Bronchial epithelial cell (primary cell): ENCODE data around the gene EXOSC7. TPM values are rescaled to one million over a fixed set of nuclear protein-coding genes. Genes with fewer than 3 reads are reported as not detected.
"Not testable (repeated sequence)": the region's sequence is repeated elsewhere in the genome, so short reads cannot be mapped to it uniquely, and the experiment has no call there.

Experiments
- DNase-seq: peaks from one replicate; pipeline ENCODE4 v3.0.0-alpha.2; 2010; ENCODE audit warnings: low read depth
- FAIRE-seq: peaks from 2 replicates; lab custom pipeline; 2011; peaks lifted over from hg19 to GRCh38; lab: Jason Lieb, UNC
- H3K27me3 ChIP-seq: 2 replicates; pipeline ENCODE4 v1.5.1; 2011; ENCODE audit warnings: low read length; ENCODE audit not compliant: control insufficient read depth, insufficient read depth
- H3K36me3 ChIP-seq: 2 replicates; pipeline ENCODE4 v1.5.1; 2011; ENCODE audit warnings: low read length; ENCODE audit not compliant: control insufficient read depth, insufficient read depth
- H3K4me3 ChIP-seq: 2 replicates; pipeline ENCODE4 v1.5.1; 2011; ENCODE audit warnings: mild to moderate bottlenecking, low read depth, low read length, control low read depth
- total RNA-seq: library from RNA; depleted of rRNA; stranded (reverse); fragments of >200 nt; gene quantifications from 2 replicates; pipeline ENCODE4 v1.2.1, GENCODE V29; 2014
- TF ChIP-seq, protein P1 (sequence below): IDR thresholded peaks from 2 replicates; pipeline ENCODE4 v1.5.1; 2011; ENCODE audit warnings: mild to moderate bottlenecking, moderate library complexity, low read length, control low read depth, inconsistent platforms; ENCODE audit not compliant: insufficient read depth, severe bottlenecking

EXOSC7 gene
- total RNA-seq, 1 donor from 2014 or later, result 70.3 TPM

DNA sequence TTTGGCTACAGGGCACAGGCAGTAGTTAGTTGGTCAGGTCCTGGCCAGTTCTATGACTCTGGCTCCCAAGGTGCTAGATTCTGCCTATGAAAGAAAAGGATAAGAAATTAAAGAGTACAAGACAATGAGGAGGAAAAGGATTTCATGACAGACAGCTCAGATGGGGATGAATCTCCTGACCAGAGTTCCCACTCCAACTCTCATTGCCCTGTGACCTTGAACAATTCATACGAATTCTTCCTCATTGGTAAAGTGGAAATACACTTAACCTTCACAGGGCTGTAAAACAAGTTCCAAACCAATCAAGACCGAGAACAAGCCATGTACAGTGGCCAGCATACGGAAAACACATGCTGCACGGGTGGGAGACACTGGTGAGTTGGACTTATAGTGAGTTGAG lies 73.8 kb downstream of the EXOSC7 start:
- no peaks in the 10 kb centered on the region for H3K36me3 ChIP-seq
- TF ChIP-seq, protein P1, sequence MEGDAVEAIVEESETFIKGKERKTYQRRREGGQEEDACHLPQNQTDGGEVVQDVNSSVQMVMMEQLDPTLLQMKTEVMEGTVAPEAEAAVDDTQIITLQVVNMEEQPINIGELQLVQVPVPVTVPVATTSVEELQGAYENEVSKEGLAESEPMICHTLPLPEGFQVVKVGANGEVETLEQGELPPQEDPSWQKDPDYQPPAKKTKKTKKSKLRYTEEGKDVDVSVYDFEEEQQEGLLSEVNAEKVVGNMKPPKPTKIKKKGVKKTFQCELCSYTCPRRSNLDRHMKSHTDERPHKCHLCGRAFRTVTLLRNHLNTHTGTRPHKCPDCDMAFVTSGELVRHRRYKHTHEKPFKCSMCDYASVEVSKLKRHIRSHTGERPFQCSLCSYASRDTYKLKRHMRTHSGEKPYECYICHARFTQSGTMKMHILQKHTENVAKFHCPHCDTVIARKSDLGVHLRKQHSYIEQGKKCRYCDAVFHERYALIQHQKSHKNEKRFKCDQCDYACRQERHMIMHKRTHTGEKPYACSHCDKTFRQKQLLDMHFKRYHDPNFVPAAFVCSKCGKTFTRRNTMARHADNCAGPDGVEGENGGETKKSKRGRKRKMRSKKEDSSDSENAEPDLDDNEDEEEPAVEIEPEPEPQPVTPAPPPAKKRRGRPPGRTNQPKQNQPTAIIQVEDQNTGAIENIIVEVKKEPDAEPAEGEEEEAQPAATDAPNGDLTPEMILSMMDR, result no peak
- FAIRE-seq, result no peak
- DNase-seq, result no peak
- H3K27me3 ChIP-seq, result peaks cover 2% of the 10 kb centered on the region
- no peak overlapping the region for H3K4me3 ChIP-seq

DNA sequence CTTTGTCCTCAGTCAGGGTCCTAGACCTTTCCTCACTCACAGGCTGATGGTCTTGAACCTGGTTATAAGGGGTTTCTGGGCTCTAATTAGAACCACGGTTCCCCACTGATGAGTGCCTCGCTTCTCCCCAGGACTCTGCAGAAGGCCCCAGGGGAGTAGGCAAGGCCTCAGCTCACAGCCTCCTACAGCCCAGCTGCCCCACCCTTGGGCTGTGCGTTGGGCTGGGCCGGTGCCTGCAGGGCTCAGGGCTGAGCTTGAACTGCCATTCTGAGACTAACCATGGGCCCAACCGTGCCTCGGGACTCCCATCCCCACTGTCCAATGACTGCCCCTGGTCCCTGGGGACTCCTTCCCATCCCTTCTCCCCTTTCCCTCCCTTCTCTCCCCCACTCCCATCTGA lies 75.6 kb downstream of the EXOSC7 start:
- TF ChIP-seq, protein P1, result no peak
- no peak for FAIRE-seq

DNA sequence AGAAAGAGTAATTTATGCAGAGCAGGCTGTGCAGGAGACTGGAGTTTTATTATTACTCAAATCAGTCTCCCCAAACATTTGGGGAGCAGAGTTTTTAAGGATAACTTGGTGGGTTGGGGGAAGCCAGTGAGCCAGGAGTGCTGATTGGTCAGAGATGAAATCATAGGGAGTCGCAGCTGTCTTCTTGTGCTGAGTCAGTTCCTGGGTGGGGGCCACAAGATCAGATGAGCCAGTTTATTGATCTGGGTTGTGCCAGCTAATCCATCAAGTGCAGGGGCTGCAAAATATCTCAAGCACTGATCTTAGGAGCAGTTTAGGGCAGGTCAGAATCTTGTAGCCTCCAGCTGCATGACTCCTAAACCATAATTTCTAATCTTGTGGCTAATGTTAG lies 77.8 kb downstream of the EXOSC7 start:
- not testable (repeated sequence) for H3K4me3 ChIP-seq, DNase-seq, FAIRE-seq, H3K36me3 ChIP-seq, H3K27me3 ChIP-seq

More for the DNA sequence above, 75.6 kb downstream of the EXOSC7 start:
- no peak overlapping the region for H3K4me3 ChIP-seq
- H3K27me3 ChIP-seq, result peaks cover 2% of the 10 kb centered on the region
- no peak for DNase-seq
- H3K36me3 ChIP-seq, result no peaks in the 10 kb centered on the region

DNA sequence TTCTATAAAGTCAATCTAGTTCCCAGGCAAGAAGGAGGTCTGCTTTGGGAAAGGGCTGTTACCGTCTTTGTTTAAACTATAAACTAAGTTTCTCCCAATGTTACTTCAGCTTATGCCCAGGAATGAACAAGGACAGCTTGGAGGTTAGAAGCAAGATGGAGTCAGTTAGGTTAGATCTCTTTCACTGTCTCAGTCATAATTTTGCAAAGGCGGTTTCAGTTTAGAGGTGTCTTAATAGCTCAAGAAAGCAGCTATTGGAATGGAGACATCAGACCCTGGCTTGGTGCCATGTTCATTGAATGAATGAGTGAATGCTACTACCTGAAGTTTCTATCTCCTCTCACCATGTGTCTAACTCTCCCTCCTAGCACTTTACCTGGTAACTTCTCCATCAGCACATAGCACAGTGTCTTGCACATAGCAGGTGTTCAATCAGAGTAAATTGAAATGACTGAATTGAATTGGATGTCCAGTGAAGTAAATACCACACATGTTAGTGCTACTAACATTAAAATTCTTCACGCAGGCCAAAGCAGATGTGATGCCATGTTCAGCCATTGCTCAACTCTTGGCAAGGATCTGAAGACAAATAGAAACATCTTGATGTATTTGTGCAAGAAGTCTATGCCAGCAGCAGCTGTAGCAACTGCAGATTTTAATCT lies 78.3 kb downstream of the EXOSC7 start:
- DNase-seq (peak; percentile 55), FAIRE-seq (no peak)
- TF ChIP-seq, protein P1, result no peak

DNA sequence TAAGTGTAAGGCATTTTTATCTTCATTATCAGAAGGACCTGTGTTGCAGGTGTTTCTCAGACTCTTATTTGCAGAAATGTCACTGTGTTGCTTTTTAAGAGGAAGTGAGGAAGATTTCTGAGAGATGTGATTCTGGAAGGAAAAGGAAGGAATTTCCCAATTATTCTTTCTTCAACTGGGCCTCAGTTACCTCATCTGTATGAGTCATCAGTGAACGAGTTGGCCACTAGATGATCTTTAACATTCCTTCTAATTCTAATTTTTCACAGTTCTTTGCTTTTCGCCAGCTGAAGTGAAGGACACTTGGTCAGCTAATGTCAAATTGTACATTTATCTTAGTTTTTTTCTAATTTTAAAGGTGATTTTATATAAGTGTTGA lies 79.0 kb downstream of the EXOSC7 start:
- H3K36me3 ChIP-seq, result no peaks in the 10 kb centered on the region
- FAIRE-seq, result no peak
- H3K27me3 ChIP-seq, result no peaks in the 10 kb centered on the region
- TF ChIP-seq, protein P1, result no peak
- DNase-seq, result peak; percentile 68
- no peak overlapping the region for H3K4me3 ChIP-seq

More for the DNA sequence above, 78.3 kb downstream of the EXOSC7 start:
- Histone ChIP-seq H3K4me3 (no peak overlapping the region), H3K27me3 (no peaks in the 10 kb centered on the region), H3K36me3 (no peaks in the 10 kb centered on the region)

DNA sequence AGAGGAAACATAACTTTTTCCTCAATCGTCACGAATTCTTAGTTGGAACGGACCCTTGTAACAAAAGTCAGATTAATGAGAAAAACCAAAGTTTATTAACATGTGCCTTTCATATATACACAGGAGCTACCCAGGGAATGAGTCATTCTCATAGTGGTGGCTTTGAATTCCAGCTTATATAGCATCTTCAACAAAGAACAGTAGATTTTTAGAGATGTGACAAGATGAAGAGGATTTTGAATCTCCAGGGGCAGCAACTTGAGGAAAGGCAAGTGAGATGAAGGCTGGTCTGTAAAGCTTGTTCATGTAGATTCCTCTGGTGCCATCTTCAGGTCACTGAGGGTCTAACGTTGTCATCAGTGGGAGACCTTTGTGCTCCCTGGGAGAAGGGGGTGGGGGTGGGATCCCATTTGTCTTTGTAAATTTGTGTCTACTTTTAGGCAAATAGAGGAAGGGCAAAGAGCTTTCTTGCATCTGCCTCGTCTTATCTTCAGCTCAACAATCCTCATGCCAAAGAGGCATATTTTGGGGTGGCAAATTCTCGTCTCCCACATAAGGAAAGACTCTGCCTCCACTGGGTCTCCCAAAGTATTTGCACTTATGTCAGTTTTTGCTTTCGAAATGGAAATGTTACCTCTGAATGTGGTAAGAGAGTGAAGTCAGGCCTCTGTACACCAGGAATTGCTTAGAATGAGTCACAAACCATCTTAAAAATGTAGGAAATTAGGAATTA lies 79.5 kb downstream of the EXOSC7 start:
- H3K36me3 ChIP-seq, result no peaks in the 10 kb centered on the region
- FAIRE-seq, result no peak
- no peak overlapping the region for H3K4me3 ChIP-seq
- TF ChIP-seq, protein P1, result peak; percentile 19
- no peaks in the 10 kb centered on the region for H3K27me3 ChIP-seq
- no peak for DNase-seq
